ENCODE results near the gene SKOR1. TPM values are rescaled to one million over a fixed set of nuclear protein-coding genes. Genes with fewer than 3 reads are reported as not detected.

Gene SKOR1
- total and polyA plus RNA-seq, 2 of the 4 experiments (the other 2 are of a cell fraction): 0.03 TPM; not detected in 1

- Histone ChIP-seq H3K9me3 (ENCODE audit: control insufficient read depth, insufficient read depth, low read length) (no peaks in the 10 kb centered on the region), H4K5ac (ENCODE audit: low read depth, low read length) (no peak overlapping the region), H3K4me3 (ENCODE audit: insufficient read depth, low read depth, low read length) (no peak overlapping the region), H2BK20ac (ENCODE audit: low read depth, low read length) (no peak overlapping the region), H2AFZ (replicated peaks; ENCODE audit: low read length, poor library complexity) (no peak overlapping the region), H3K9me1 (ENCODE audit: insufficient read depth, low read length) (0 out of 2 replicates have a peak, but pooled peaks cover 6% of the 10 kb centered on the region), H3K27ac (ENCODE audit: insufficient read depth, low read length) (no peak overlapping the region), H3K4me2 (ENCODE audit: low read depth, low read length) (no peak overlapping the region), H4K91ac (ENCODE audit: insufficient read depth, low read depth, low read length) (no peak overlapping the region), H2BK120ac (ENCODE audit: low read depth, low read length) (no peak overlapping the region), H3K36me3 (ENCODE audit: control insufficient read depth, insufficient read depth, low read length) (no peaks in the 10 kb centered on the region), H2BK5ac (ENCODE audit: low read depth, low read length, poor library complexity, severe bottlenecking) (no peak overlapping the region), H3K14ac (replicated peaks; ENCODE audit: low read depth, low read length) (no peak overlapping the region), H2AK5ac (ENCODE audit: low read depth, low read length) (no peak overlapping the region), H3K27me3 (ENCODE audit: control insufficient read depth, insufficient read depth, low read length) (peaks cover 58% of the 10 kb centered on the region), H3K9ac (ENCODE audit: low read depth, low read length) (no peak overlapping the region), H3K4me1 (ENCODE audit: control insufficient read depth, insufficient read depth, low read length) (peaks cover 4% of the 10 kb centered on the region; the same call in 1 of the 2 replicates), H4K20me1 (ENCODE audit: insufficient read depth, low read length) (no peaks in the 10 kb centered on the region), H3K23ac (ENCODE audit: low read depth, low read length) (no peak overlapping the region), H3K56ac (ENCODE audit: extremely low read depth, insufficient read depth, low read length) (no peak overlapping the region), H3K4ac (ENCODE audit: low read depth, low read length) (no peak overlapping the region), H2AK9ac (replicated peaks; ENCODE audit: low read depth, low read length, poor library complexity) (no peak overlapping the region), H3K79me1 (ENCODE audit: low read depth in 1 of 2, low read length in 2 of 2) (no peaks in the 10 kb centered on the region), H2BK15ac (ENCODE audit: low read depth, low read length) (no peak overlapping the region), H4K8ac (ENCODE audit: low read depth in 2 of 2, low read length in 2 of 2) (no peak overlapping the region), H3K18ac (ENCODE audit: low read depth, low read length) (no peak overlapping the region)
- CTCF ChIA-PET: interaction anchor here (0.7 to 2.1 kb wide), 2 partner anchors 379 to 422 kb away, joined by 3 to 7 read pairs; no protein-coding TSS in a partner anchor
- peak; percentile 33 for DNase-seq
- TF ChIP-seq MAFK (IDR thresholded peaks at IDR 0.05; ENCODE audit: low read depth, low read length) (no peak), ELK1 (IDR thresholded peaks at IDR 0.05; ENCODE audit: borderline replicate concordance, low read depth, low read length) (no peak), POLR2A (IDR thresholded peaks at IDR 0.05; ENCODE audit: low read depth, low read length) (no peak), FOS (IDR thresholded peaks at IDR 0.05; ENCODE audit: low read depth, low read length) (no peak), RAD21 (IDR thresholded peaks at IDR 0.05; ENCODE audit: low read length) (peak; percentile 80), NFE2L2 (IDR thresholded peaks at IDR 0.05; ENCODE audit: low read depth, low read length) (no peak), SMC3 (IDR thresholded peaks at IDR 0.05; ENCODE audit: low read depth, low read length) (peak; percentile 63), CEBPB (IDR thresholded peaks at IDR 0.05; ENCODE audit: low read depth, low read length) (no peak), CTCF (conservative IDR thresholded peaks at IDR 0.05; ENCODE audit: low read depth, low read length) (peak; percentile 77), MAZ (IDR thresholded peaks at IDR 0.05; ENCODE audit: borderline replicate concordance, low read depth, low read length) (no peak), USF2 (IDR thresholded peaks at IDR 0.05; ENCODE audit: low read depth, low read length) (no peak), BHLHE40 (IDR thresholded peaks at IDR 0.05; ENCODE audit: low read depth, low read length) (no peak), CHD1 (IDR thresholded peaks at IDR 0.05; ENCODE audit: low read depth, low read length) (no peak), MXI1 (IDR thresholded peaks at IDR 0.05; ENCODE audit: borderline replicate concordance, low read depth, low read length) (no peak), RFX5 (IDR thresholded peaks at IDR 0.05; ENCODE audit: low read depth, low read length) (no peak), RCOR1 (IDR thresholded peaks at IDR 0.05; ENCODE audit: insufficient replicate concordance, low read length) (no peak)
- no peak for ATAC-seq (ENCODE audit: low read depth)
- intact Hi-C loops (cut with micrococcal nuclease) (loop anchor here (1.0 to 10.0 kb wide), 5 partner anchors 336 to 772 kb away; partner anchors contain the start of gene SMAD3), in situ Hi-C loops (cut with MboI; ENCODE audit: low sequenced_read_pairs) (loop anchor here (5.0 kb wide), 2 partner anchors 379 to 894 kb away; no protein-coding TSS in a partner anchor), dilution Hi-C loops (cut with HindIII; ENCODE audit: low sequenced_read_pairs, unreplicated experiment) (no loop called here)
- WGBS, 2 experiments (ENCODE audit: extremely low coverage in 2 of 2, insufficient read length in 1 of 2): no CpG with 5 or more reads among the region's 8 CpGs
- BruUV-seq (replicated peaks): no TSS peak
- POLR2A ChIA-PET (ENCODE audit: unreplicated experiment): no interaction called here
Measured at GRCh38 chr15:67836477-67836876, 11.2 kb downstream of the SKOR1 start.
